ENCODE results near the gene NEU1. TPM values are rescaled to one million over a fixed set of nuclear protein-coding genes. Genes with fewer than 3 reads are reported as not detected.

NEU1 gene
- total and polyA plus RNA-seq, 4 donors: 27.6 to 42.4 (median 34.8) TPM

GRCh38 chr6:31880616-31881015, 18.0 kb upstream of the NEU1 start:
- Histone ChIP-seq H3K27me3 (ENCODE audit: control insufficient read depth in 4 of 4, insufficient read depth in 4 of 4, low read length in 3 of 4) (no peaks in the 10 kb centered on the region), H3K4me1 (ENCODE audit: control insufficient read depth in 4 of 4, insufficient read depth in 4 of 4, low read length in 3 of 4) (no peaks in the 10 kb centered on the region), H3K4me3 (ENCODE audit: low read depth in 1 of 3, low read length in 3 of 3) (no peak overlapping the region), H3K36me3 (ENCODE audit: control insufficient read depth in 4 of 4, insufficient read depth in 3 of 4, low read depth in 1 of 4, low read length in 3 of 4) (peaks cover 15 to 51% (median 24%) of the 10 kb centered on the region in 4 donors), H3K9ac (ENCODE audit: low read depth in 1 of 2, low read length in 2 of 2) (no peak overlapping the region), H3K27ac (ENCODE audit: low read depth in 1 of 2, low read length in 2 of 2) (no peak overlapping the region), H3K9me3 (ENCODE audit: control insufficient read depth in 4 of 4, low read length in 3 of 4) (no peaks in the 10 kb centered on the region)
- no peak for TF ChIP-seq RAD21 (IDR thresholded peaks at IDR 0.05)
- no peak for TF ChIP-seq FOXA2 (IDR thresholded peaks at IDR 0.05)
- TF ChIP-seq, protein P1, sequence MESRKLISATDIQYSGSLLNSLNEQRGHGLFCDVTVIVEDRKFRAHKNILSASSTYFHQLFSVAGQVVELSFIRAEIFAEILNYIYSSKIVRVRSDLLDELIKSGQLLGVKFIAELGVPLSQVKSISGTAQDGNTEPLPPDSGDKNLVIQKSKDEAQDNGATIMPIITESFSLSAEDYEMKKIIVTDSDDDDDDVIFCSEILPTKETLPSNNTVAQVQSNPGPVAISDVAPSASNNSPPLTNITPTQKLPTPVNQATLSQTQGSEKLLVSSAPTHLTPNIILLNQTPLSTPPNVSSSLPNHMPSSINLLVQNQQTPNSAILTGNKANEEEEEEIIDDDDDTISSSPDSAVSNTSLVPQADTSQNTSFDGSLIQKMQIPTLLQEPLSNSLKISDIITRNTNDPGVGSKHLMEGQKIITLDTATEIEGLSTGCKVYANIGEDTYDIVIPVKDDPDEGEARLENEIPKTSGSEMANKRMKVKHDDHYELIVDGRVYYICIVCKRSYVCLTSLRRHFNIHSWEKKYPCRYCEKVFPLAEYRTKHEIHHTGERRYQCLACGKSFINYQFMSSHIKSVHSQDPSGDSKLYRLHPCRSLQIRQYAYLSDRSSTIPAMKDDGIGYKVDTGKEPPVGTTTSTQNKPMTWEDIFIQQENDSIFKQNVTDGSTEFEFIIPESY (IDR thresholded peaks at IDR 0.05): no peak
- TF ChIP-seq HNF4A (conservative IDR thresholded peaks at IDR 0.05): no peak
- WGBS: 95% methylated on average over 10 of the region's 10 CpGs
- no peak for DNase-seq (ENCODE audit: low spot score)

GRCh38 chr6:31879901-31880300, 17.3 kb upstream of the NEU1 start:
- Histone ChIP-seq H3K9me3 (ENCODE audit: control insufficient read depth in 4 of 4, low read length in 3 of 4) (no peaks in the 10 kb centered on the region), H3K4me1 (ENCODE audit: control insufficient read depth in 4 of 4, insufficient read depth in 4 of 4, low read length in 3 of 4) (no peaks in the 10 kb centered on the region), H3K27me3 (ENCODE audit: control insufficient read depth in 4 of 4, insufficient read depth in 4 of 4, low read length in 3 of 4) (no peaks in the 10 kb centered on the region), H3K27ac (ENCODE audit: low read depth in 1 of 2, low read length in 2 of 2) (no peak overlapping the region), H3K4me3 (ENCODE audit: low read depth in 1 of 3, low read length in 3 of 3) (no peak overlapping the region), H3K9ac (ENCODE audit: low read depth in 1 of 2, low read length in 2 of 2) (no peak overlapping the region), H3K36me3 (ENCODE audit: control insufficient read depth in 4 of 4, insufficient read depth in 3 of 4, low read depth in 1 of 4, low read length in 3 of 4) (peaks cover 15 to 48% (median 22%) of the 10 kb centered on the region in 4 donors)
- DNase-seq (ENCODE audit: low spot score): no peak
- WGBS: 86% methylated on average over 10 of the region's 10 CpGs
- TF ChIP-seq RXRA (IDR thresholded peaks at IDR 0.05) (no peak), FOXA1 (IDR thresholded peaks at IDR 0.05) (no peak), JUND (IDR thresholded peaks at IDR 0.05) (no peak), EGR1 (IDR thresholded peaks at IDR 0.05; ENCODE audit: low read depth in 2 of 2) (no peak), TAF1 (conservative IDR thresholded peaks at IDR 0.05) (no peak), RAD21 (IDR thresholded peaks at IDR 0.05) (no peak)
- TF ChIP-seq, protein P1 (IDR thresholded peaks at IDR 0.05): no peak
- TF ChIP-seq, protein P2, sequence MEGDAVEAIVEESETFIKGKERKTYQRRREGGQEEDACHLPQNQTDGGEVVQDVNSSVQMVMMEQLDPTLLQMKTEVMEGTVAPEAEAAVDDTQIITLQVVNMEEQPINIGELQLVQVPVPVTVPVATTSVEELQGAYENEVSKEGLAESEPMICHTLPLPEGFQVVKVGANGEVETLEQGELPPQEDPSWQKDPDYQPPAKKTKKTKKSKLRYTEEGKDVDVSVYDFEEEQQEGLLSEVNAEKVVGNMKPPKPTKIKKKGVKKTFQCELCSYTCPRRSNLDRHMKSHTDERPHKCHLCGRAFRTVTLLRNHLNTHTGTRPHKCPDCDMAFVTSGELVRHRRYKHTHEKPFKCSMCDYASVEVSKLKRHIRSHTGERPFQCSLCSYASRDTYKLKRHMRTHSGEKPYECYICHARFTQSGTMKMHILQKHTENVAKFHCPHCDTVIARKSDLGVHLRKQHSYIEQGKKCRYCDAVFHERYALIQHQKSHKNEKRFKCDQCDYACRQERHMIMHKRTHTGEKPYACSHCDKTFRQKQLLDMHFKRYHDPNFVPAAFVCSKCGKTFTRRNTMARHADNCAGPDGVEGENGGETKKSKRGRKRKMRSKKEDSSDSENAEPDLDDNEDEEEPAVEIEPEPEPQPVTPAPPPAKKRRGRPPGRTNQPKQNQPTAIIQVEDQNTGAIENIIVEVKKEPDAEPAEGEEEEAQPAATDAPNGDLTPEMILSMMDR (IDR thresholded peaks at IDR 0.05; ENCODE audit: low read depth, low read length, missing input control): no peak

DNA sequence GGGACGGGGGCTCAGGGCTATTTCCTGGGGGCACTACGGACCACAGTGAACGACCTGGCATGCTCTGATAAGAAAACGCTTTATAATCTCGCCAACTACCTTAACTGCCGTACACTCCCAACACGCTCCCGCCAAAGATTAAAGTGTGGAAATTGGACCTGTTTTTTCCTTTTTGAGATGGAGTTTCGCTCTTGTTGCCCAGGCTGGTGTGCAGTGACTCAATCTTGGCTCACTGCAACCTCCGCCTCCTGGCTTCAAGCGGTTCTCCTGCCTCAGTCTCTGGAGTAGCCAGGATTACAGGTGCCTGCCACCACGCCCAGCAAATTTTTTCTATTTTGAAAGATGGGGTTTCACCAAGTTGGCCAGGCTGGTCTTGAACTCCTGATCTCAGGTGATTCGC, 16.5 kb upstream of the NEU1 start:
- no peak for DNase-seq (ENCODE audit: low spot score)
- H3K9ac ChIP-seq (ENCODE audit: low read depth in 1 of 2, low read length in 2 of 2): no peak overlapping the region
- no peaks in the 10 kb centered on the region for H3K4me1 ChIP-seq (ENCODE audit: control insufficient read depth in 4 of 4, insufficient read depth in 4 of 4, low read length in 3 of 4)
- H3K4me3 ChIP-seq (ENCODE audit: low read depth in 1 of 3, low read length in 3 of 3): no peak overlapping the region
- TF ChIP-seq RXRA (IDR thresholded peaks at IDR 0.05) (no peak), SP1 (IDR thresholded peaks at IDR 0.05) (no peak), YY1 (IDR thresholded peaks at IDR 0.05) (no peak), FOXA1 (IDR thresholded peaks at IDR 0.05) (no peak), HNF4G (IDR thresholded peaks at IDR 0.05) (no peak), HNF4A (conservative IDR thresholded peaks at IDR 0.05) (no peak), EGR1 (IDR thresholded peaks at IDR 0.05; ENCODE audit: low read depth in 2 of 2) (no peak), ATF3 (IDR thresholded peaks at IDR 0.05) (no peak), TAF1 (conservative IDR thresholded peaks at IDR 0.05) (no peak)
- TF ChIP-seq, protein P3, sequence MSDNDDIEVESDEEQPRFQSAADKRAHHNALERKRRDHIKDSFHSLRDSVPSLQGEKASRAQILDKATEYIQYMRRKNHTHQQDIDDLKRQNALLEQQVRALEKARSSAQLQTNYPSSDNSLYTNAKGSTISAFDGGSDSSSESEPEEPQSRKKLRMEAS (IDR thresholded peaks at IDR 0.05): no peak
- TF ChIP-seq, protein P1 (IDR thresholded peaks at IDR 0.05): no peak
- no peak overlapping the region for H3K27ac ChIP-seq (ENCODE audit: low read depth in 1 of 2, low read length in 2 of 2)
- H3K27me3 ChIP-seq (ENCODE audit: control insufficient read depth in 4 of 4, insufficient read depth in 4 of 4, low read length in 3 of 4): no peaks in the 10 kb centered on the region
- no peaks in the 10 kb centered on the region for H3K9me3 ChIP-seq (ENCODE audit: control insufficient read depth in 4 of 4, low read length in 3 of 4)
- WGBS: 81% methylated on average over 13 of the region's 13 CpGs
- peaks cover 11 to 40% (median 18%) of the 10 kb centered on the region in 4 donors for H3K36me3 ChIP-seq (ENCODE audit: control insufficient read depth in 4 of 4, insufficient read depth in 3 of 4, low read depth in 1 of 4, low read length in 3 of 4)
